SK-N-SH (cell line): ENCODE measurements around the gene TAGLN2.

Experiments
- CTCF ChIP-seq: fragments of 200-600 bp; sonication (generic); IDR thresholded peaks from 2 replicates; pipeline ENCODE4 v1.6.1; 2017; ENCODE audit warnings: antibody characterized with exemption, mild to moderate bottlenecking, moderate library complexity
- EP300 ChIP-seq, 2 experiments: IDR thresholded peaks; 2 replicates each; pipeline versions ENCODE4 v1.4.0 to v1.6.1; 2012; ENCODE audit warnings: borderline replicate concordance in 1 of 2, low read depth in 1 of 2, low read length in 1 of 2
- EZH2phosphoT487 ChIP-seq: fragments of 200-600 bp; sonication (generic); IDR thresholded peaks from 2 replicates; pipeline ENCODE4 v1.6.1; 2017; ENCODE audit warnings: low read depth, mixed run types, mild to moderate bottlenecking, antibody characterized with exemption, moderate library complexity, borderline replicate concordance
- FOSL2 ChIP-seq: IDR thresholded peaks from 2 replicates; pipeline ENCODE4 v1.4.0; 2012; ENCODE audit warnings: low read depth, mild to moderate bottlenecking, moderate library complexity, borderline replicate concordance
- JUND ChIP-seq: IDR thresholded peaks from 2 replicates; pipeline ENCODE4 v1.4.0; 2012
- NRF1 ChIP-seq: IDR thresholded peaks from 2 replicates; pipeline ENCODE4 v1.6.1; 2012; ENCODE audit warnings: low read depth, mild to moderate bottlenecking, low read length
- POLR2AphosphoS5 ChIP-seq: IDR thresholded peaks from 2 replicates; pipeline ENCODE4 v1.6.1; 2012; ENCODE audit warnings: low read depth, low read length
- RCOR1 ChIP-seq: fragments of 150-350 bp; IDR thresholded peaks from 2 replicates; pipeline ENCODE4 v1.6.1; 2017; ENCODE audit warnings: antibody characterized with exemption, low read length
- SIN3A ChIP-seq: IDR thresholded peaks from 2 replicates; pipeline ENCODE4 v1.6.1; 2012; ENCODE audit warnings: low read depth, mild to moderate bottlenecking, low read length, moderate library complexity, borderline replicate concordance
- USF2 ChIP-seq: fragments of 150-350 bp; IDR thresholded peaks from 2 replicates; pipeline ENCODE4 v1.6.1; 2017; ENCODE audit warnings: antibody characterized with exemption, low read length, low read depth, borderline replicate concordance

- no peak for TF ChIP-seq USF2
- no peak for TF ChIP-seq FOSL2
- no peak for TF ChIP-seq CTCF
- TF ChIP-seq NRF1: no peak
- TF ChIP-seq RCOR1: no peak
- TF ChIP-seq SIN3A: no peak
- TF ChIP-seq POLR2AphosphoS5: no peak
- TF ChIP-seq EP300 (IDR thresholded peaks at IDR 0.05; ENCODE audit: borderline replicate concordance in 1 of 2, low read depth in 1 of 2, low read length in 1 of 2): no peak
- no peak for TF ChIP-seq JUND
- TF ChIP-seq EZH2phosphoT487: no peak
These were observed 2.6 kb upstream of the TAGLN2 start for GRCh38 chr1:159927849-159928431.
